ENCODE measurements around the gene DISP1.
"Not testable (repeated sequence)": the region's sequence is repeated elsewhere in the genome, so short reads cannot be mapped to it uniquely, and the experiment has no call there.

DISP1 gene

GRCh38 chr1:222828939-222829338 lies 14.1 kb downstream of the DISP1 start:
- no peak for TF ChIP-seq CTCF (IDR thresholded peaks at IDR 0.05; ENCODE audit: borderline replicate concordance, insufficient read depth, low read depth, low read length)
- no peak overlapping the region for H3K4me3 ChIP-seq (ENCODE audit: low read depth, low read length)

- no peak overlapping the region for H3K4me3 ChIP-seq (ENCODE audit: low read depth, low read length)
- TF ChIP-seq CTCF (IDR thresholded peaks at IDR 0.05; ENCODE audit: borderline replicate concordance, insufficient read depth, low read depth, low read length) = no peak
Observed at GRCh38 chr1:222829868-222830267, 15.0 kb downstream of the DISP1 start.

- no peak for TF ChIP-seq CTCF (IDR thresholded peaks at IDR 0.05; ENCODE audit: borderline replicate concordance, insufficient read depth, low read depth, low read length)
- H3K4me3 ChIP-seq (ENCODE audit: low read depth, low read length) = no peak overlapping the region
Observed at GRCh38 chr1:222833356-222833876, 18.6 kb downstream of the DISP1 start.

GRCh38 chr1:222843469-222844410 lies 28.9 kb downstream of the DISP1 start:
- no peak overlapping the region for H3K4me3 ChIP-seq (ENCODE audit: low read depth, low read length)
- TF ChIP-seq CTCF (IDR thresholded peaks at IDR 0.05; ENCODE audit: borderline replicate concordance, insufficient read depth, low read depth, low read length) = no peak

- H3K4me3 ChIP-seq (ENCODE audit: low read depth, low read length) = no peak overlapping the region
- TF ChIP-seq CTCF (IDR thresholded peaks at IDR 0.05; ENCODE audit: borderline replicate concordance, insufficient read depth, low read depth, low read length) = no peak
Observed at GRCh38 chr1:222844411-222844779, 29.6 kb downstream of the DISP1 start.

GRCh38 chr1:222845763-222846162 lies 30.9 kb downstream of the DISP1 start:
- H3K4me3 ChIP-seq (ENCODE audit: low read depth, low read length) = no peak overlapping the region
- TF ChIP-seq CTCF (IDR thresholded peaks at IDR 0.05; ENCODE audit: borderline replicate concordance, insufficient read depth, low read depth, low read length) = no peak

GRCh38 chr1:222850550-222850949 lies 35.7 kb downstream of the DISP1 start:
- H3K4me3 ChIP-seq (ENCODE audit: low read depth, low read length) = not testable (repeated sequence)

Data from GM12875 (cell line).